GM20431 (cell line): ENCODE measurements around the gene NRXN2.

Experiments used
- in situ Hi-C: fragments of 300-500 bp; cut with MseI, MboI; formaldehyde crosslinking; loops from one replicate; pipeline ENCODE4 v1.15.0; 2020; ENCODE audit warnings: low sequenced_read_pairs; ENCODE audit not compliant: unreplicated experiment

NRXN2 gene

GRCh38 chr11:64641596-64642417 lies 81.2 kb downstream of the NRXN2 start:
- in situ Hi-C loops, result no loop called here

GRCh38 chr11:64639885-64640284 lies 83.1 kb downstream of the NRXN2 start:
- in situ Hi-C loops, result no loop called here

GRCh38 chr11:64638829-64639228 lies 84.2 kb downstream of the NRXN2 start:
- in situ Hi-C loops, result no loop called here

- in situ Hi-C loops, result no loop called here
Observed at GRCh38 chr11:64638018-64638665, 84.9 kb downstream of the NRXN2 start.

- in situ Hi-C loops, result no loop called here
Observed at GRCh38 chr11:64637334-64638017, 85.5 kb downstream of the NRXN2 start.

GRCh38 chr11:64633555-64634159 lies 89.3 kb downstream of the NRXN2 start:
- in situ Hi-C loops, result no loop called here

GRCh38 chr11:64632654-64633053 lies 90.3 kb downstream of the NRXN2 start:
- in situ Hi-C loops, result no loop called here

GRCh38 chr11:64632237-64632636 lies 90.8 kb downstream of the NRXN2 start:
- in situ Hi-C loops, result no loop called here

- in situ Hi-C loops, result no loop called here
Observed at GRCh38 chr11:64631675-64632074, 91.3 kb downstream of the NRXN2 start.

GRCh38 chr11:64629796-64630562 lies 93.0 kb downstream of the NRXN2 start:
- in situ Hi-C loops, result no loop called here

- in situ Hi-C loops, result no loop called here
Observed at GRCh38 chr11:64629103-64629502, 93.9 kb downstream of the NRXN2 start.

GRCh38 chr11:64628596-64628995 lies 94.4 kb downstream of the NRXN2 start:
- in situ Hi-C loops, result no loop called here

- in situ Hi-C loops, result no loop called here
Observed at GRCh38 chr11:64627371-64627770, 95.6 kb downstream of the NRXN2 start.

GRCh38 chr11:64626637-64627036 lies 96.4 kb downstream of the NRXN2 start:
- in situ Hi-C loops, result no loop called here

- in situ Hi-C loops, result no loop called here
Observed at GRCh38 chr11:64624883-64625481, 98.0 kb downstream of the NRXN2 start.

- in situ Hi-C loops, result no loop called here
Observed at GRCh38 chr11:64622681-64623080, 100.3 kb downstream of the NRXN2 start.

- in situ Hi-C loops, result no loop called here
Observed at GRCh38 chr11:64621283-64622019, 101.5 kb downstream of the NRXN2 start.

- in situ Hi-C loops, result no loop called here
Observed at GRCh38 chr11:64620381-64620971, 102.5 kb downstream of the NRXN2 start.
